Activated naive CD4-positive, alpha-beta T cell treated with anti-CD3 and anti-CD28 coated beads, Interleukin-2, amount 50 U/mL, for 24 hours (primary cell): ENCODE data around the gene ZNRF3.

Source experiments
- H3K27ac Mint-ChIP-seq: one replicate; pipeline ENCODE4 v1.8.0; 2021; ENCODE audit warnings: mild to moderate bottlenecking, mixed read lengths
- H3K27me3 Mint-ChIP-seq: one replicate; pipeline ENCODE4 v1.8.0; 2021; ENCODE audit warnings: mixed read lengths
- H3K36me3 Mint-ChIP-seq: one replicate; pipeline ENCODE4 v1.8.0; 2021; ENCODE audit warnings: mixed read lengths
- H3K4me1 Mint-ChIP-seq: one replicate; pipeline ENCODE4 v1.8.0; 2021; ENCODE audit warnings: mixed read lengths
- H3K4me3 Mint-ChIP-seq: one replicate; pipeline ENCODE4 v1.8.0; 2021; ENCODE audit warnings: mild to moderate bottlenecking, mixed read lengths
- H3K9me3 Mint-ChIP-seq: one replicate; pipeline ENCODE4 v1.8.0; 2021; ENCODE audit warnings: mixed read lengths

The ZNRF3 gene

GRCh38 chr22:28967163-28967665, 83.8 kb downstream of the ZNRF3 start:
- peaks cover 30% of the 10 kb centered on the region for H3K27me3 Mint-ChIP-seq
- peaks cover 5% of the 10 kb centered on the region for H3K36me3 Mint-ChIP-seq
- no peak overlapping the region for H3K4me3 Mint-ChIP-seq
- H3K4me1 Mint-ChIP-seq, result no peaks in the 10 kb centered on the region
- no peak overlapping the region for H3K27ac Mint-ChIP-seq
- no peaks in the 10 kb centered on the region for H3K9me3 Mint-ChIP-seq

DNA sequence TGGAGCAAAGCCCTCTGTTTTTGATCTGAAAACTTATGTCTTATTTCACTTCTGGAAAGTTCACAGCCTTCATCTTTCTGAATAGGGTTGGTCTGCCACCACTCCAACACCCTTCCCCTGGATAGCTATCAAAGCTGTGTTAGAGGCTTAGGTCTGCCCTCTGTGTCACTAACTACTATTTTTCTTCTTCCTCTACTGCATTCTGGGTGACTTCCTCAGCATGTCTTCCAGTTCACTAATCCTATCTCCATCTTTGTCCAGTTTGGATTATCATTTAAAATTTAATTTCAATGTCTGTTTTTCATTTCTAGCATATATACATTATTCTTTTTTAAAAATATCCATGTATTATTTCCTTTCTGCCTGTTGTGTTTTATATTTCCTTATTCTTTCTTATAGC, 84.6 kb downstream of the ZNRF3 start:
- no peak overlapping the region for H3K4me3 Mint-ChIP-seq
- no peaks in the 10 kb centered on the region for H3K9me3 Mint-ChIP-seq
- no peak overlapping the region for H3K27ac Mint-ChIP-seq
- peaks cover 5% of the 10 kb centered on the region for H3K36me3 Mint-ChIP-seq
- H3K27me3 Mint-ChIP-seq, result peaks cover 24% of the 10 kb centered on the region
- H3K4me1 Mint-ChIP-seq, result no peaks in the 10 kb centered on the region

- H3K9me3 Mint-ChIP-seq, result no peaks in the 10 kb centered on the region
- H3K27ac Mint-ChIP-seq, result no peak overlapping the region
- peaks cover 5% of the 10 kb centered on the region for H3K36me3 Mint-ChIP-seq
- H3K4me1 Mint-ChIP-seq, result no peaks in the 10 kb centered on the region
- peaks cover 18% of the 10 kb centered on the region for H3K27me3 Mint-ChIP-seq
- H3K4me3 Mint-ChIP-seq, result no peak overlapping the region
Observed at GRCh38 chr22:28969401-28970168, 86.2 kb downstream of the ZNRF3 start.

- no peaks in the 10 kb centered on the region for H3K9me3 Mint-ChIP-seq
- peaks cover 12% of the 10 kb centered on the region for H3K27me3 Mint-ChIP-seq
- peaks cover 4% of the 10 kb centered on the region for H3K4me1 Mint-ChIP-seq
- peaks cover 9% of the 10 kb centered on the region for H3K36me3 Mint-ChIP-seq
- no peak overlapping the region for H3K27ac Mint-ChIP-seq
- H3K4me3 Mint-ChIP-seq, result no peak overlapping the region
Observed at GRCh38 chr22:28973352-28973751, 90.0 kb downstream of the ZNRF3 start.

DNA sequence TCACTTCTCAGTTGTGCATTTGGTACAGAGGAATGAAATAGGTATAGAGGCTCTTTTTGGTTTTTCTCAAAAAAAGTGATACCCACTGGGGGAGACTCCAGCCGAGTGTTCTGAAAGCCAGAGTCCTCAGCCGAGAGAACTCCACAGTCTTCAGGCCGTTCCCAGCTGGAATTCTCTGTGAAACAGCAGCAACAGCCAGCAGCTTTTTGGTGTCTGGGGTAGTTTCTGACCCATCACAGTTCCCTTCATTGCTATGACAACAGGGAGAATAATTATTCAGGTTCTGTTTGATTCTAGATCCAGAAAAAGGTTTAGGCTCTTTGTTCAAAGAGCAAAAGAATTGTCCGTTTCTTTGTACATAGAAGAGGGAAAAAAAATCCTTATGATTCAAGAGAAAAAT, 93.7 kb downstream of the ZNRF3 start:
- H3K36me3 Mint-ChIP-seq, result peaks cover 4% of the 10 kb centered on the region
- H3K27ac Mint-ChIP-seq, result no peak overlapping the region
- no peaks in the 10 kb centered on the region for H3K9me3 Mint-ChIP-seq
- no peak overlapping the region for H3K4me3 Mint-ChIP-seq
- peaks cover 5% of the 10 kb centered on the region for H3K27me3 Mint-ChIP-seq
- peaks cover 4% of the 10 kb centered on the region for H3K4me1 Mint-ChIP-seq

GRCh38 chr22:28977481-28977971, 94.2 kb downstream of the ZNRF3 start:
- no peak overlapping the region for H3K4me3 Mint-ChIP-seq
- H3K36me3 Mint-ChIP-seq, result peaks cover 4% of the 10 kb centered on the region
- no peaks in the 10 kb centered on the region for H3K9me3 Mint-ChIP-seq
- no peak overlapping the region for H3K27ac Mint-ChIP-seq
- peaks cover 4% of the 10 kb centered on the region for H3K4me1 Mint-ChIP-seq
- H3K27me3 Mint-ChIP-seq, result peaks cover 5% of the 10 kb centered on the region

- H3K9me3 Mint-ChIP-seq, result no peaks in the 10 kb centered on the region
- no peak overlapping the region for H3K27ac Mint-ChIP-seq
- peaks cover 5% of the 10 kb centered on the region for H3K27me3 Mint-ChIP-seq
- no peak overlapping the region for H3K4me3 Mint-ChIP-seq
- peaks cover 4% of the 10 kb centered on the region for H3K4me1 Mint-ChIP-seq
- peaks cover 4% of the 10 kb centered on the region for H3K36me3 Mint-ChIP-seq
Observed at GRCh38 chr22:28978158-28978557, 94.8 kb downstream of the ZNRF3 start.

DNA sequence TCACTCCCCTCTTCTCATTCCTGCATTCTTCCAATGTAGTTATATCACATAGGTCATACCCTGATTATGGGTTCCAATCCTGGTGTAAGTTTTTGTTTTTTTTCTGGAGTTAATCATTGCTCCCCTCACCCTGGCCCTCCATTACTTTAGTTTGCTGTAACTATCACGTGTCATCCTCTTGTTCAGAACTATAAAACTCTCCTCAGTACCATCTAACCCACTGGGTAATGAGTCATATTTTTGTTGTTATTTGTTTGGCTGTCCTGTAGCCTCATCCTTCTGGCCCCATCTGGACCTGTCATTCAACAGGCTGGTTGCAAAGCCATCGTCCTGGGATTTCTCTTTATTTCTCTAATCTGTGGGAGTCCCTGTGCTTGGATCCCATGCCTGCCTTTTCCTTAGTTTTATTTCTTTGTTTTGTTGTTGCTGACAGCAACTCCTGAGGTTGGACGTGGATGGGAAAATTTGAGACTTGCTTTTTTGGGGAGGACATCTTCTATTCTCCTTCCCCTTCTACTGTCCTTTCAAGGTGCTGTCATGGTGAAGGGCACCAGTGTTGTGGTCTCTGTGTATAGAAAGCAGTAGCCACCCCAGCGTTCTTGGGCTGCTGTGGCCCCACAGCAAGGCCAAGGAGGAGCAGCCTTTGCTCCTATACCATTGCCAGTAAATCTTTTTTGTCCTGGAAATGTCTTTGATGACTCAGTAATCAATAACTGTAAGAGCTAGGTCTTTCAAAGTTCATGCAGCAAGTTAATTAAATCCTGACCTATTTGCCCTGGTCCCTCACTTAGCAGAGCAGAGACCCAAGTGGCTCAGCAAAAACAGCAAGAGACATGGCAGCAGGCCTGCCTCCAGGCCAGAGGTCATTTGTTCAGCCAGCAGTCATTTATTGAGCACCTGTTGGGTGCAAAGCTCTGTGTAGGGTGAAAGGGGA, 95.8 kb downstream of the ZNRF3 start:
- peaks cover 4% of the 10 kb centered on the region for H3K36me3 Mint-ChIP-seq
- no peak overlapping the region for H3K27ac Mint-ChIP-seq
- no peaks in the 10 kb centered on the region for H3K9me3 Mint-ChIP-seq
- H3K4me3 Mint-ChIP-seq, result no peak overlapping the region
- peaks cover 4% of the 10 kb centered on the region for H3K4me1 Mint-ChIP-seq
- peaks cover 5% of the 10 kb centered on the region for H3K27me3 Mint-ChIP-seq

- H3K36me3 Mint-ChIP-seq, result peaks cover 3% of the 10 kb centered on the region
- no peaks in the 10 kb centered on the region for H3K9me3 Mint-ChIP-seq
- H3K27ac Mint-ChIP-seq, result no peak overlapping the region
- H3K27me3 Mint-ChIP-seq, result peaks cover 3% of the 10 kb centered on the region
- H3K4me3 Mint-ChIP-seq, result no peak overlapping the region
- peaks cover 4% of the 10 kb centered on the region for H3K4me1 Mint-ChIP-seq
Observed at GRCh38 chr22:28980326-28980725, 97.0 kb downstream of the ZNRF3 start.

DNA sequence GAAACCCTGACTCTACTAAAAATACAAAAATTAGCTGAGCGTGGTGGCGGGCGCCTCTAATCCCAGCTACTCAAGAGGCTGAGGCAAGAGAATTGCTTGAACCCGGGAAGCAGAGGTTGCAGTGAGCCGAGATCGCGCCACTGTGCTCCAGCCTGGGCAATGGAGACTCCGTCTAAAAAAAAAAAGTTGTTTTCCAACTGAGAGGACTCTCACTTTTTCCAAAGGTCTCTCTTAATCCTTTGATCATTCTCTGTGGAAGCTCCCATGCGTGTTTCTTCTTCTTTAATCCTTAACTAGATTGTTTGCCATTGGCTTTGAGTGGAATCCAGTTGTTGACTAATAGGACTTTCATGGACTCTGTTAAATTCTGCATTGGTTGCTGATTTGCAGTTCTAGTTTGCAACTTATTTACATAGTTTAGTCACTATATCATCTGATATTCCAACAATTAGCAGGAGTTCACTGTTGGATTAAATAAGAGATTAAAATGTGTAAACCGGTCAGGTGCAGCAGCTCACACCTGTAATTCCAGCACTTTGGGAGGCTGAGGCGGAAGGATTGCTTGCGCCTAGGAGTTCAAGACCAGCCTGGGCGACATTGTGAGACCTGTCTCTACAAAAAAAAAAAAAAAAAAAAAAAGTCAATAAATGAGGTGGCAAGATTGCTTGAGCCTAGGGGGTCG, 98.6 kb downstream of the ZNRF3 start:
- H3K4me1 Mint-ChIP-seq, result no peaks in the 10 kb centered on the region
- H3K27ac Mint-ChIP-seq, result no peak overlapping the region
- no peak overlapping the region for H3K4me3 Mint-ChIP-seq
- no peaks in the 10 kb centered on the region for H3K9me3 Mint-ChIP-seq
- H3K27me3 Mint-ChIP-seq, result peaks cover 3% of the 10 kb centered on the region
- H3K36me3 Mint-ChIP-seq, result no peaks in the 10 kb centered on the region

DNA sequence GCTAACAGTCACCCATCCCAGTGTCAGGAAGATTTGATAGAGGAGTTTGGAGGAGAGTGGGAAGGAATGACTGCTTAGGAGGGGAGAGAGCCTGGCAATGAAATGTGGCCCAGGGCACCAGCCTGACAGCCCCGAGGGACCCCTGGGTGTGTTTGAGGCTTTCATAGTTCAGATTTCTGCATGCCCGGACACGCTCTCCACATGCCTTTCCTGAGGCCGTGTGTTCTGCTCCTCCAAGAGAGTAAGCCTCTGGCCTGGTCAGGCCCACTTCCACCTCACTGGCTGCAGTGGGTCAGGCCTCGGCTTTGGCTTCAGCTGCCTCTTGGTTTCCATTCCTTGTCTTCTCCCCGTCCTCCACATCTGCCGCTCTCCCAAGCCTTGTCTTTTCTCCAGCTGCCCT, 99.8 kb downstream of the ZNRF3 start:
- no peak overlapping the region for H3K4me3 Mint-ChIP-seq
- H3K9me3 Mint-ChIP-seq, result no peaks in the 10 kb centered on the region
- H3K4me1 Mint-ChIP-seq, result no peaks in the 10 kb centered on the region
- peaks cover 5% of the 10 kb centered on the region for H3K36me3 Mint-ChIP-seq
- no peak overlapping the region for H3K27ac Mint-ChIP-seq
- peaks cover 1% of the 10 kb centered on the region for H3K27me3 Mint-ChIP-seq

DNA sequence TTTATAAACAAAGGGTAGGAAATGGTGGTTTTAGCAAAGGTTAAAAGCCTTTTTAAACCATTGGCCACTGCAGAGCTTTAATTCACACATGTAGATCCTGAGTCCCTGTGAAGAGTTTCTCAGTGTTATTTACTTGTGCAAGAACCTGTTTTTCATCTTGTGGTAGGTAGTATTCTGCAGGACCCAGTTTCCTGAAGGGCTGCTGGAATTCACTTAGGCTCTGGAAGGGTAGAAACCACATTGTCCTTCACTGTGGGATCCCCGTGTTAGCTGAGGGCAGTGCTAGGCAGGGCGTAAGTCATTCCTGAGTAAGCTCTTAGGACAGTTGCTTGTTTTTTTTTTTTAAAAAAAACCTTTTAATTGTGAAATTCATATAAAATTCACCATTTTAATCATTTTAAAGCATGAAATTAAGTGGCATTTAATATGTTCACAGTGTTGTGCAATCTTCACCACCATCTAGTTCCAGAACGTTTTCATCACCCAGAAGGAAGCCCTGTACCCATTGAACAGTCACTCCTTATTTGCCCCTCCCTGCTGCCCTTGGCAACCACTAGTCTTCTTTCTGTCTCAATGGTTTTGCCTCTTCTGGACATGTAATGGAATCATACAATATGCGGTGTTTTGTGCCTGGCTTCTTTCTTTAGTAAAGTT, 100.5 kb downstream of the ZNRF3 start:
- no peak overlapping the region for H3K4me3 Mint-ChIP-seq

GRCh38 chr22:28984482-28985158, 101.2 kb downstream of the ZNRF3 start:
- peaks cover 5% of the 10 kb centered on the region for H3K36me3 Mint-ChIP-seq
- no peaks in the 10 kb centered on the region for H3K27me3 Mint-ChIP-seq
- H3K4me3 Mint-ChIP-seq, result no peak overlapping the region
- no peaks in the 10 kb centered on the region for H3K9me3 Mint-ChIP-seq
- H3K4me1 Mint-ChIP-seq, result peaks cover 7% of the 10 kb centered on the region
- no peak overlapping the region for H3K27ac Mint-ChIP-seq

More for the DNA sequence above, 100.5 kb downstream of the ZNRF3 start:
- no peaks in the 10 kb centered on the region for H3K9me3 Mint-ChIP-seq
- peaks cover 5% of the 10 kb centered on the region for H3K36me3 Mint-ChIP-seq
- no peaks in the 10 kb centered on the region for H3K27me3 Mint-ChIP-seq
- no peak overlapping the region for H3K27ac Mint-ChIP-seq
- peaks cover 3% of the 10 kb centered on the region for H3K4me1 Mint-ChIP-seq

DNA sequence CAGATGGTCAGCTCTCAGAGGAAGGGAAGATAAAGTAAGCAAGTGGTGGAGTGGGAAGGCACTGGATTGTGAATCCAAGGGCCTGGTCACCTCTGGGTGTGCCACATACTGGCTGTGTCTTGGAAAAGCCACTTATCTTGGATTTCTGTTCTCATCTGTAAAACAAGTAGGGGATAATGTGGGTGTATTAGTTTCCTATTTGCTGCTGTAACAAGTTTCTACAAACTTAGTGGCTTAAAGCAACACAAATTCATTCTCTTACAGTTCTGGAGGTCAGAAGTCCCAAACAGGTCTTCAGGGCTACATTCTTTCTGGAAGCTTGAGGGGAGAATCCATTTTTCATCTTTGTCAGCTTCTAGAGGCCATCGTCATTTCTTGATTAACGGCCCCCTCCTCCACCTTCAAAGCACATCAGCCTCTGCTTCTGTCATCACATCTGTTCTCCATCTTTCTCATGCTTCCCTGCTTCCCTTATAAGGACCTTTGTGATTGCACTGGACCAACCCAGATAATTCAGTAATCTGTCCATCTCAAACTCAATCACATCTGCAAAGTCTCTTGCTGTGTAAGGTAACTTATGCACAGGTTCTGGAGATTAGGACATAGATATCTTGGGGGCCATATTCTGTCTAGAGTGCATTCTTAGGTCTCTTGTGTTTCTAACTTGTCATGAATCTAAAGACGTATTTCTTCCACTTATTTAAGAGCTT, 102.4 kb downstream of the ZNRF3 start:
- Mint-ChIP-seq H3K4me1 (peaks cover 7% of the 10 kb centered on the region), H3K27ac (no peak overlapping the region), H3K9me3 (no peaks in the 10 kb centered on the region), H3K4me3 (no peak overlapping the region), H3K27me3 (no peaks in the 10 kb centered on the region), H3K36me3 (peaks cover 5% of the 10 kb centered on the region)
